CD8-positive, alpha-beta memory T cell (primary cell): ENCODE results near the gene TBC1D22B. TPM values are rescaled to one million over a fixed set of nuclear protein-coding genes. Genes with fewer than 3 reads are reported as not detected.
A peak's percentile ranks its signal among the peaks of the same experiment; 100 is the strongest.

Experiments
- CTCF ChIA-PET: fragments of 350-600 bp; sonication (Branson Sonifier 250); formaldehyde crosslinking; loops from one replicate; lab custom pipeline; 2021; ENCODE audit warnings: antibody characterized with exemption; lab: Charles Lee
- POLR2A ChIA-PET: fragments of 350-600 bp; sonication (Branson Sonifier 250); formaldehyde crosslinking; loops from one replicate; lab custom pipeline; 2021; ENCODE audit warnings: antibody characterized with exemption; lab: Charles Lee
- DNase-seq, 5 donors: peaks; one replicate each; pipeline versions ENCODE4 v3.0.0 to v3.0.0-alpha.2; 2020 to 2022; ENCODE audit warnings: mixed read lengths in 1 of 5
- H3K27ac ChIP-seq: one replicate; pipeline ENCODE4 v1.7.0; 2013; ENCODE audit warnings: low read depth, mild to moderate bottlenecking, low read length, moderate library complexity
- H3K27me3 ChIP-seq: 2 replicates; pipeline ENCODE4 v1.7.0; 2013; ENCODE audit warnings: low read length, mild to moderate bottlenecking; ENCODE audit not compliant: insufficient read depth, poor library complexity, severe bottlenecking
- H3K36me3 ChIP-seq: 2 replicates; pipeline ENCODE4 v1.7.0; 2013; ENCODE audit warnings: mild to moderate bottlenecking, low read length, moderate library complexity; ENCODE audit not compliant: insufficient read depth
- H3K4me1 ChIP-seq: 2 replicates; pipeline ENCODE4 v1.7.0; 2013; ENCODE audit warnings: mild to moderate bottlenecking, low read length, moderate library complexity; ENCODE audit not compliant: insufficient read depth
- H3K4me3 ChIP-seq: 2 replicates; pipeline ENCODE4 v1.7.0; 2013; ENCODE audit warnings: mild to moderate bottlenecking, low read length
- H3K9me3 ChIP-seq: 2 replicates; pipeline ENCODE4 v1.7.0; 2013; ENCODE audit warnings: mild to moderate bottlenecking, low read length
- H3K27ac Mint-ChIP-seq, 8 donors: one replicate each; pipeline ENCODE4 v1.8.0; 2020 to 2021; ENCODE audit warnings: mixed read lengths in 8 of 8, mild to moderate bottlenecking in 6 of 8, inconsistent platforms in 3 of 8, moderate library complexity in 3 of 8
- H3K27me3 Mint-ChIP-seq, 2 donors: one replicate each; pipeline ENCODE4 v1.8.0; 2020 to 2021; ENCODE audit warnings: mixed read lengths in 2 of 2, mild to moderate bottlenecking in 1 of 2, moderate library complexity in 1 of 2
- H3K36me3 Mint-ChIP-seq, 3 donors: one replicate each; pipeline ENCODE4 v1.8.0; 2020 to 2021; ENCODE audit warnings: mixed read lengths in 3 of 3, inconsistent platforms in 1 of 3, mild to moderate bottlenecking in 1 of 3
- H3K4me1 Mint-ChIP-seq, 3 donors: one replicate each; pipeline ENCODE4 v1.8.0; 2020 to 2021; ENCODE audit warnings: mixed read lengths in 3 of 3, inconsistent platforms in 1 of 3, mild to moderate bottlenecking in 1 of 3
- H3K4me3 Mint-ChIP-seq, 7 donors: one replicate each; pipeline ENCODE4 v1.8.0; 2020 to 2021; ENCODE audit warnings: mixed read lengths in 7 of 7, mild to moderate bottlenecking in 6 of 7, moderate library complexity in 4 of 7, inconsistent platforms in 2 of 7
- H3K9me3 Mint-ChIP-seq, 5 donors: one replicate each; pipeline ENCODE4 v1.8.0; 2020 to 2022; ENCODE audit warnings: mixed read lengths in 5 of 5, mild to moderate bottlenecking in 3 of 5, moderate library complexity in 2 of 5, inconsistent platforms in 1 of 5
- polyA plus RNA-seq: library from polyadenylated mRNA; unstranded; fragments of 300-500 nt; fragmentation: Illumina TruSeq; gene quantifications from one replicate; pipeline ENCODE4 v1.2.3, GENCODE V29; 2021
- total RNA-seq, 2 experiments: library from RNA; stranded (reverse); gene quantifications; one replicate each; pipeline ENCODE4 v1.2.3, GENCODE V29; 2021

TBC1D22B gene
- total and polyA plus RNA-seq, 3 experiments from 2014 or later = 11.2 to 14.4 (median 14.4) TPM

DNA sequence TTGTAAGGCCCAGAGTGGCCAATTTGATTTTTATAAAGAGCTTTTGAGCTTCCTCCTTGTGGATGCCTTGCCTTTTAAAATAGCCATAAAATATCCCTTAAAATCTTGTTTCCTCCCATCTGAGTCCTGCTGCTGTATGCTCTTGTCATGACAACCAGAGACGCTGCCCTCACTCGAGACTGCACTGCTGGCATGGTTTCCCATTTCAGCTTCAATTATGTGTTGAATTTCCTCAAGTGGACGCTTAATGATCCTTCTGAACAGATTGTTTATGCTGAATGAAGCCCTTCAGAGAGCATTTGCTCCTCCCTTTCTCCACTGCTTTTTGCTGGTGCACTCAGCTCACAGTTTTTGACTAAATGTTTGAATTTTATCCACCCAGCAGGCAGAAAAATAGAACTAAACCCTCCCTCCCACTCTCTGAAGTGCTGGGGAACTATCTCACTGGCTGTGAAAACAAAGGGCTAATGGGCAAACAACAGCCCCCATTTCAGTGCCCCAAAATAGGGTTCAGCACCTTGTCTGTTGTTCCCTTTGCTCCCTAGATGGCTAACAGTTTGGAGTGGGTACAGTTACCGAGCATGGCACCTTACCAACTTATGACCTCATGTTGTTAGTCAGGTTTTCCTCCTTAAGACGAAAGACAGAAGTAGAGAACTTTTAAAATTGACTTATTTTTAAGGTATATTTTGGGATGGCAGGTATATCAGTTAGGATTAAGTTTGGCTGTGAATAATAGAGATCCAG, 50.7 kb downstream of the TBC1D22B start:
- H3K4me3 Mint-ChIP-seq = no peak overlapping the region
- Histone ChIP-seq H3K9me3 (no peaks in the 10 kb centered on the region), H3K27me3 (no peaks in the 10 kb centered on the region), H3K4me1 (no peaks in the 10 kb centered on the region), H3K36me3 (peaks cover 22% of the 10 kb centered on the region), H3K4me3 (no peak overlapping the region), H3K27ac (no peak overlapping the region)
- H3K4me1 Mint-ChIP-seq = no peaks in the 10 kb centered on the region
- DNase-seq = no peak
- H3K9me3 Mint-ChIP-seq = no peaks in the 10 kb centered on the region
- H3K36me3 Mint-ChIP-seq = peaks cover 3 to 63% (median 23%) of the 10 kb centered on the region in 3 donors
- no peak overlapping the region for H3K27ac Mint-ChIP-seq
- ChIA-PET POLR2A (no interaction called here), CTCF (interaction anchor here (3.0 kb wide), 1 partner anchor 17 kb away, joined by 11 read pairs; no protein-coding TSS in a partner anchor)
- H3K27me3 Mint-ChIP-seq = no peaks in the 10 kb centered on the region

DNA sequence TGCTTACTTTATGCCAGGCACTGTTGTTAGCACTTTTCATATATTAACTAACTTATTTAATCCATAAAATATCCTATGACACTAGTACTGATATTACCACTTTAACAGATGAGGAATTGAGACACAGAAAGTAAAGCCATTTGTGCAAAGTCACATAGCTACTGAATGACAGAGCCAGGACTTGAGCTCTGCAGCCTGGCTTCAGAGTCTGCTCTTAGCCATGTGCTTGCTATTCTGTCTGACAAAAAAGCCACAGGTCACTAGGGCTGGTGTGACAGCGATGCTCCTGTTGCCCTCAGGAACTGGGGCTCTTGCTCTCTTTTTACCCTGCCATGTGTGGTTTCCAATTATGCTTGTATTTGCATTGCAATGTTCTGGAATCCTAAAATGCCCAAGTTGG, 51.5 kb downstream of the TBC1D22B start:
- Histone ChIP-seq H3K4me3 (no peak overlapping the region), H3K27ac (no peak overlapping the region), H3K4me1 (no peaks in the 10 kb centered on the region), H3K36me3 (peaks cover 18% of the 10 kb centered on the region), H3K27me3 (no peaks in the 10 kb centered on the region), H3K9me3 (no peaks in the 10 kb centered on the region)
- no peak for DNase-seq
- H3K9me3 Mint-ChIP-seq = no peaks in the 10 kb centered on the region
- H3K4me1 Mint-ChIP-seq = no peaks in the 10 kb centered on the region
- no peaks in the 10 kb centered on the region for H3K27me3 Mint-ChIP-seq
- no peak overlapping the region for H3K27ac Mint-ChIP-seq
- CTCF ChIA-PET = interaction anchor here (3.0 kb wide), 1 partner anchor 17 kb away, joined by 11 read pairs; no protein-coding TSS in a partner anchor
- H3K36me3 Mint-ChIP-seq = peaks cover 1 to 63% (median 23%) of the 10 kb centered on the region in 3 donors
- no peak overlapping the region for H3K4me3 Mint-ChIP-seq
- POLR2A ChIA-PET = no interaction called here

DNA sequence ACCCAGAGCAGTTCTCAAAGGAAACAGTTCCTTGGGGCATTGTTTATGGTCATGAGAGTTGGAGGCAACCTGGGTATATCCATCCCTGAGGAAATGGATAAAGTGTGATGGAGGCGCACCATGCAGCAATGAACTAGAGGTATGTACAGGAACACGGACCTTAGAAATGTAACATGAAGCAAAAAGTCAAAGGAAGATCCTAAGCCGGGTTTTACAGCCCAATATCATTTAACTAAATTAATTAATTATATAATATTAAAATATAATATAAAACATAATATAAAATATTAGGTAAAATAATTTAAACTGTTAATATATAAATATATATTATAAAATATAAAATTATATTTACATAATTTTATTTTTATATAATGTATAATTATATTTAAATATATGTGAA, 52.1 kb downstream of the TBC1D22B start:
- Histone ChIP-seq H3K4me3 (no peak overlapping the region), H3K9me3 (no peaks in the 10 kb centered on the region), H3K4me1 (no peaks in the 10 kb centered on the region), H3K27me3 (no peaks in the 10 kb centered on the region), H3K27ac (no peak overlapping the region), H3K36me3 (peaks cover 19% of the 10 kb centered on the region)
- POLR2A ChIA-PET = no interaction called here
- DNase-seq = no peak
- Mint-ChIP-seq H3K36me3 (peaks cover 5 to 64% (median 22%) of the 10 kb centered on the region in 3 donors), H3K27ac (no peak overlapping the region), H3K9me3 (no peaks in the 10 kb centered on the region), H3K27me3 (no peaks in the 10 kb centered on the region), H3K4me1 (peaks cover 0 to under 1% (median 0%) of the 10 kb centered on the region in 3 donors), H3K4me3 (no peak overlapping the region)
- CTCF ChIA-PET = interaction anchor here (3.0 kb wide), 1 partner anchor 16 kb away, joined by 11 read pairs; no protein-coding TSS in a partner anchor

DNA sequence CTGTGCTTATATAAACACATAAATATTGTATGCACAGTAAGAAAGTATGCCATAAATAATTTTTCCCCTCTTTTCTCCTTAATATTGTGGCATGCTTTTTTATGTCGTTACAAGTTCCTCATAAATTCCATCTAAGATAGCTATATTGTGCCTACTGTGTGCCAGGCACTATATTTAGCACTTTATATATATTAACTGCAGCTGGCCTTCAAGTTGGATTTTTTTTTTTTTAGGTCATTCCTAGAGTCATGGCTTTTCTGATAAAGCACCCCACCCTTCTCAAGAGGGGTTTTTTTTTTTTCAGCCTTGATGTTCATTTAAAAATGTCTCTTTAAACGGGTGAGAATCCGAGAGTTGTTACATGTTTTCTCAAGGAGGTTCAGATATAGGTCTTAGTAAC, 53.4 kb downstream of the TBC1D22B start:
- peaks cover 5 to 58% (median 21%) of the 10 kb centered on the region in 3 donors for H3K36me3 Mint-ChIP-seq
- no peaks in the 10 kb centered on the region for H3K9me3 Mint-ChIP-seq
- H3K4me3 Mint-ChIP-seq = no peak overlapping the region
- Histone ChIP-seq H3K27ac (no peak overlapping the region), H3K9me3 (no peaks in the 10 kb centered on the region), H3K4me1 (no peaks in the 10 kb centered on the region), H3K4me3 (no peak overlapping the region), H3K27me3 (no peaks in the 10 kb centered on the region), H3K36me3 (peaks cover 24% of the 10 kb centered on the region)
- ChIA-PET CTCF (interaction anchor here (1.4 kb wide), 1 partner anchor 14 kb away, joined by 3 read pairs; no protein-coding TSS in a partner anchor), POLR2A (no interaction called here)
- peaks cover 0 to 2% (median 0%) of the 10 kb centered on the region in 3 donors for H3K4me1 Mint-ChIP-seq
- no peaks in the 10 kb centered on the region for H3K27me3 Mint-ChIP-seq
- no peak for DNase-seq
- H3K27ac Mint-ChIP-seq = peak overlapping the region in 1 of 8 donors; percentile 68

DNA sequence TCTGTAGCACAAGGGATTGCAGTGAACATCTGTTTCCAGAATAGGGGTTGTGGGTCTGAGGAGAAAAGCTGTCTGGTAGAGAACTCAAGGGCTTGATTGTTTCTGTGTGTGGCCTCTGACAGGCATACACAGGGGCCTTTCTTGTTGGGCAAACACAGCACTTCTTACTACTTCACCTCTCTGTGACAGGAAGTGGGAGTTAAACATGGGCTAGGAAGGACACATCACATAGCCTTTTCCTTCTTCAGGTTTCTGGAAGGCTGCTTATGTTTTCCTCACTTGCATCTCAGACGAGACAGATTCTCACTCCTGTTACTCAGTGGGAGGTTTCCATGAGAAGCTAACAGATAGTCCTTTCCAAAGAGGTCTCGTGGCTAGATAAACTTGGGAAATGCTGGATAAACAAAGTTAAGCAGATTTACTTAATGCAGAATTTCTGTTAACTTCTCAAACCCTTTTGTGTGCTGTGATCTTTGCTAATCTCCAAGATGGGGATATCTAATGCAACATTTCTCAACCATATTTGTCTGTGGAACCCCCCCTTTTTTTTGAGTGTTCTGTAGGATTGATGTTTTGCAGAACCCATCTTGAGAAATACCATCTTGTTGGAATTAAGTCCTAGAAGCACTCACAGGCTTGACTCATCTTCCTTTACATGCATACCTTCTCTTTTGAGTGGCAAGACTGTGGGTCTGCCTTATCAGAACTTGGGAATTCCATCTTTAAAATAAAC, 54.3 kb downstream of the TBC1D22B start:
- H3K9me3 Mint-ChIP-seq = no peaks in the 10 kb centered on the region
- peaks cover 5 to 49% (median 22%) of the 10 kb centered on the region in 3 donors for H3K36me3 Mint-ChIP-seq
- H3K4me1 Mint-ChIP-seq = peaks cover 0 to 2% (median 0%) of the 10 kb centered on the region in 3 donors
- ChIA-PET POLR2A (interaction anchor here (0.7 kb wide), 1 partner anchor 62 kb away, joined by 4 read pairs; no protein-coding TSS in a partner anchor), CTCF (interaction anchor here (1.4 kb wide), 1 partner anchor 13 kb away, joined by 3 read pairs; no protein-coding TSS in a partner anchor)
- H3K4me3 ChIP-seq = no peak overlapping the region
- no peak overlapping the region for H3K27ac ChIP-seq
- no peak overlapping the region for H3K4me3 Mint-ChIP-seq
- no peak for DNase-seq
- no peaks in the 10 kb centered on the region for H3K27me3 Mint-ChIP-seq
- no peaks in the 10 kb centered on the region for H3K27me3 ChIP-seq
- H3K36me3 ChIP-seq = peaks cover 33% of the 10 kb centered on the region
- peak overlapping the region in 2 of 8 donors; percentile 16 to 27 for H3K27ac Mint-ChIP-seq
- H3K4me1 ChIP-seq = no peaks in the 10 kb centered on the region
- no peaks in the 10 kb centered on the region for H3K9me3 ChIP-seq

DNA sequence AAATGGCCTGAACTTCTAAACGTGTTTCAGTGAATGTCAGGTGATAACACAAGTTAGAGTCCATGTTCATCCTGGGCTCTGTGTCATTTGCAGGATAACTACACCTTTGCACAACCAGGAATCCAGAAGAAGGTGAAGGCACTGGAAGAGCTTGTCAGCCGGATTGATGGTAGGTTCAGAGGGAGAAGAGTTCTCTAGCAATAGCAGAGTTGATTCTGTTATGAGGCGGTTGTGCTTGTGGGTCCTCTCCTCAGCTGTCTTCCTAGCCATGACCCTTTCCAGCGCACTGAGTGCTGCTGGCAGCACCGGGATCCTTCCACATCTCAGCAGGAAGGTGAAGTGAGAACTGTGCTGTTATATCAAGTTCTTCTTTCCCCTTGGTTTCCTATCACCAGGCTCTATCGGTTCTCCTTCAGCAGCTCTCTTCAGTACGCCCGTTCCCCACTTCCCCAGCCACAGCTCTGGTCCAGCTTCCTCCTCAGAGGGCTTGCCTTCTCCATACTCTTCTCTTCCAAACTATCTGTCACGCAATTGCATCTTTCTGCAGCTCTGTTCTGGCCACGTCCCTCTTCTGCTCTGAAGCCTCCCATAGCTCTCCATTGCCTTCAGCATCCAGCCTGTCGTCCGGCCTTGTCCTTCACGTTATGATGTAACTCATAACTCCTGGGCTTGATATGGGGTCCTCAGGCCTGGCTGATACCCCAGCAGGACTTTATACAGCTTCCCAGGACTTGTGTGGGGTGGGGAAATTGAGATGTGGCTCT, 56.3 kb downstream of the TBC1D22B start:
- Mint-ChIP-seq H3K4me1 (peaks cover 0 to 2% (median 0%) of the 10 kb centered on the region in 3 donors), H3K4me3 (no peak overlapping the region), H3K9me3 (no peaks in the 10 kb centered on the region), H3K27me3 (no peaks in the 10 kb centered on the region), H3K27ac (peak overlapping the region in 3 of 8 donors; percentile 7 to 41 (median 24)), H3K36me3 (peaks cover 5 to 39% (median 21%) of the 10 kb centered on the region in 3 donors)
- Histone ChIP-seq H3K4me3 (no peak overlapping the region), H3K4me1 (no peaks in the 10 kb centered on the region), H3K36me3 (peaks cover 50% of the 10 kb centered on the region), H3K27ac (no peak overlapping the region), H3K27me3 (no peaks in the 10 kb centered on the region), H3K9me3 (no peaks in the 10 kb centered on the region)
- ChIA-PET CTCF (interaction anchor here (1.0 to 2.3 kb wide), 4 partner anchors 8 to 296 kb away, joined by 3 to 11 read pairs (median 4); no protein-coding TSS in a partner anchor), POLR2A (interaction anchor here (0.6 to 0.7 kb wide), 2 partner anchors 12 to 1986 kb away, joined by 3 read pairs; no protein-coding TSS in a partner anchor)
- DNase-seq = no peak

DNA sequence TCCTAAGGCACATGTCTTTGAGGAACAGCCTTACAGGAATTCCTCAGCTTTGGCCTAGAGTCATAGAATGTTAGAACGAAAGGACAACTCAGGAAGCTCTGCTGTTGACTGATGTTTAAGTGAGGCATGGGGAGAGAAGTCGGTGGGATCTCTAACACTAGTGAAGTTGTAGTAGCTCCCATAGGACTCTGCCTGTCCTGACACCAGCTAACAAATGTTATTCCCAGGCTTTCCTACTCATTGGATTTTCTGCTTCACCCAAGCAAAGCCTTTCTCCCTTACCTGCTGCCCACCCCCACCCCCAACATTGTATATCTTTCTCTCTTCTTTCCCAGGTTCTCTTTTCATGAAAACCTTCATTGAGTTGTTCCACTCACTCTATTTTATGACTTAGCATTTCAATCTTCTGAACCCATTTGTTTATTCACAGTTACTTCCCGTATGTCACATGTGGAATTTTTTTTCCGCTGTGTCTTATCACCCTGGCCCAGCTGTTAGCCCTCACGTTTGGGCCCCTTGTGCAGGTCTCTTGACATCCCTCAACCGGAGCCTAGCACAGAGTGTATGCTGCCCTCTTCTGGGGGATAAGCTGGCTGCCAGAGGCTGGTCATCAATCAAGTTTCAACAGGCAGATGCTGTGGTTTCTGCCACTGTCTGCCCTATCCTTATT, 57.0 kb downstream of the TBC1D22B start:
- H3K36me3 ChIP-seq = peaks cover 57% of the 10 kb centered on the region
- H3K27me3 Mint-ChIP-seq = no peaks in the 10 kb centered on the region
- H3K4me3 Mint-ChIP-seq = no peak overlapping the region
- H3K4me1 Mint-ChIP-seq = peaks cover 0 to 2% (median 0%) of the 10 kb centered on the region in 3 donors
- H3K27ac ChIP-seq = no peak overlapping the region
- POLR2A ChIA-PET = interaction anchor here (0.6 to 0.7 kb wide), 2 partner anchors 11 to 1987 kb away, joined by 3 read pairs; no protein-coding TSS in a partner anchor
- no peaks in the 10 kb centered on the region for H3K9me3 Mint-ChIP-seq
- H3K27ac Mint-ChIP-seq = peak overlapping the region in 3 of 8 donors; percentile 7 to 41 (median 24)
- H3K36me3 Mint-ChIP-seq = peaks cover 5 to 34% (median 21%) of the 10 kb centered on the region in 3 donors
- no peak overlapping the region for H3K4me3 ChIP-seq
- H3K9me3 ChIP-seq = no peaks in the 10 kb centered on the region
- H3K4me1 ChIP-seq = no peaks in the 10 kb centered on the region
- DNase-seq = peak in 1 of 5 donors; percentile 5
- CTCF ChIA-PET = interaction anchor here (1.1 to 2.3 kb wide), 3 partner anchors 9 to 297 kb away, joined by 3 to 11 read pairs (median 5); no protein-coding TSS in a partner anchor
- H3K27me3 ChIP-seq = no peaks in the 10 kb centered on the region
